Subcutaneous abdominal adipose tissue (tissue), 5 donors: Measurements from ENCODE around the gene KIAA0408.

Experiments used
- H3K27ac ChIP-seq: one replicate; pipeline ENCODE4 v1.7.0; 2013; ENCODE audit warnings: low read depth, mild to moderate bottlenecking, inconsistent platforms, low read length, moderate library complexity
- H3K27me3 ChIP-seq, 5 donors: one replicate each; pipeline ENCODE4 v1.7.0; 2013; ENCODE audit warnings: low read length in 5 of 5, inconsistent platforms in 1 of 5; ENCODE audit not compliant: control insufficient read depth in 5 of 5, insufficient read depth in 4 of 5
- H3K36me3 ChIP-seq, 5 donors: one replicate each; pipeline ENCODE4 v1.7.0; 2013; ENCODE audit warnings: low read length in 5 of 5; ENCODE audit not compliant: control insufficient read depth in 5 of 5, insufficient read depth in 5 of 5
- H3K4me1 ChIP-seq, 5 donors: one replicate each; pipeline ENCODE4 v1.7.0; 2013; ENCODE audit warnings: low read length in 5 of 5, mild to moderate bottlenecking in 3 of 5, moderate library complexity in 1 of 5; ENCODE audit not compliant: control insufficient read depth in 5 of 5, insufficient read depth in 5 of 5
- H3K4me3 ChIP-seq, 5 donors: one replicate each; pipeline ENCODE4 v1.7.0; 2013; ENCODE audit warnings: low read length in 5 of 5, low read depth in 1 of 5
- H3K9ac ChIP-seq, 5 donors: one replicate each; pipeline ENCODE4 v1.7.0; 2013; ENCODE audit warnings: low read length in 5 of 5, mild to moderate bottlenecking in 4 of 5, moderate library complexity in 3 of 5
- H3K9me3 ChIP-seq, 5 donors: one replicate each; pipeline ENCODE4 v1.7.0; 2013; ENCODE audit warnings: low read length in 5 of 5; ENCODE audit not compliant: control insufficient read depth in 5 of 5
- donor health status: healthy.
- donor health status: healthy.
- donor health status: healthy.
- donor health status: healthy.
- donor health status: healthy.

Gene KIAA0408

DNA sequence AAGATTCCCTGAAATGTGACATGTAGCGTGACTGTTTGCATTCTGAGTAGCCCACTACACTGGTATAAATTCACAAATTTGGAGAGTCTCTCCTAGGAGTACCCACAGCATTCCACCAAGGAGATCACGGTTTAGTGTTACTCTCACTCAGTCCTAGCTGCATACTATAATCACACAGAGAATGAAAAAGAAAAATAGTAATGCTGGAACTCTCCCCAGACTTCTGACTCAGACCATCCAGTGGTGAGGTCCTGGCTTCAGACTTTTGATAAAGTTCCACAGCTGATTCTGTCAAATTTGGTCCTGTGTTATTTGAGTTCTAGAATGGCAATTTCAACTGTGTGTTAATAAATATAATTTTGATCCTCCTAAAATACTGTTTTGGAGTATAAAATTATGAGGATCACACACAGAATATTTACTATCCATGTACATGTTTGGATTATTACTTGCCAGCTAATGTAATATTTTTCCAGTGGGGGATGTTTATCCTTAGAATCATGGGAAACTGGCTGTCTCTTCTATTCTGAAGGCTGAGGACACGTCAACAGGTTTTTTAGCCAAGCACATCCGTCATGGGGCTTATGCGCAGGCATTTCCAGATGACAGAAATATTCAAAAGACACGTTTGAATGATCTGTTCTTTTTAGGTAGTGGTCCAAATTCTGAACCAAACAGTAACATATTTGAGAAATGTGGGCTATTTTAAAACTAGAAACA lies 5.1 kb upstream of the KIAA0408 start:
- H3K27me3 ChIP-seq: no peaks in the 10 kb centered on the region
- H3K4me1 ChIP-seq: peaks cover 0 to 18% (median 4%) of the 10 kb centered on the region in 5 donors
- H3K9me3 ChIP-seq: no peaks in the 10 kb centered on the region
- peak overlapping the region; percentile 79 for H3K27ac ChIP-seq
- H3K36me3 ChIP-seq: no peaks in the 10 kb centered on the region
- H3K4me3 ChIP-seq: no peak overlapping the region
- peak overlapping the region in 1 of 5 donors; percentile 1 for H3K9ac ChIP-seq

DNA sequence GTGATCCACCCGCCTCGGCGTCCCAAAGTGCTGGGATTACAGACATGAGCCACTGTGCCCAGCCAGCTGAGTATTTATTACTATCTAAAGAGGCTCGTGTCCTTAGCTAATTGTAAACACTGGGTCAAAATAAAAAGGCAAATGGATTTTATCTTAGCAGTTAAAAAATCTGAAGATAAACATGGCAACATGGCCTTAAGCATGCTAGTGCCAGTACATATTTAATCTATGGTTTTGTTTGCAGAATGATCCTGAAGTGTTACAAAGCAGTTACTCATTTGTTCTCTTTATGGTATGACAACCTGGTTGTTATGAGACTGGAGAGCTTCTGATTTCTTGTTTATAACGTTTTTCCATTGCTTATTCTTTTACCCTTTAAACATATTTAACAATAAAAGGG lies 3.9 kb upstream of the KIAA0408 start:
- Histone ChIP-seq H3K4me1 (peaks cover 0 to 24% (median 10%) of the 10 kb centered on the region in 5 donors), H3K9ac (no peak overlapping the region), H3K27ac (peak overlapping the region; percentile 79), H3K9me3 (no peaks in the 10 kb centered on the region), H3K36me3 (no peaks in the 10 kb centered on the region), H3K4me3 (no peak overlapping the region), H3K27me3 (no peaks in the 10 kb centered on the region)

DNA sequence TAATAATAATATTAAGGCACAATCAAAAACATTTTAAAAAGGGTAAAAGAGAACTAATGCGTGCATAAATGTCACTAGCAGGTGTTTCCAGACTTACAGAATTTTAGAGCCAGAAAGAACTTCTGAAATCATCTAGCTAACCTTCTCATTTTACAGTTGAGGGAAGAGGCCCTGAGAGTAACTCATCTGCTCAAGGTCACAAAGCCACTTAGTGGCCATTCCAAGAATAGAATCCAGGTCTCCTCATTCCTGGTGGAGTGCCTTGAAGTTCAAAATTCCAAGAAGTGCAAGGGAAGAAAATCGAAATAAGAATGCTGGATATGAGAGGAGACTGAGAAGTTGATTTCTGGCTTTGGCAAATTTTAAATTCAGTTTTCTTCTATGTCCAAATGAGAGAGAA lies 3.2 kb upstream of the KIAA0408 start:
- Histone ChIP-seq H3K4me3 (no peak overlapping the region), H3K36me3 (no peaks in the 10 kb centered on the region), H3K27ac (no peak overlapping the region), H3K9ac (no peak overlapping the region), H3K27me3 (no peaks in the 10 kb centered on the region), H3K4me1 (peaks cover 0 to 30% (median 16%) of the 10 kb centered on the region in 5 donors), H3K9me3 (no peaks in the 10 kb centered on the region)

DNA sequence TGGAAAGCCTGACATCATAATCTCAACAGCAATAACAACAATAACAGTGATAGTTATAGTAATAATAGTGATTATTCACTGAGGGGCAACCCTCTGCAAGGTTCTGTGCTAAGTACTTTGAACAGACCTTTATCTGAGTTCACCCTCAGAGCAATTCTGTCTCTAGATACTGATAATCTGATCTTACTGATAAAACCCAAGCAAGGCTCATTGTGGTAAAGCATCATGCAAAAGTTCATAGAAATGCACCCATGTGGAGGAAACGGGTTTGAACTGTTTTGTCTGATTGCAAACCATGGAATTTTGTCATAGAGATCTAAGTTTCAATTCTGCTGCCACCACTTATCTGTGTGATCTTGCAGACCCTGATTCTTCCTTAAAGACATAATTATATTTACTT lies 1.3 kb upstream of the KIAA0408 start:
- H3K4me1 ChIP-seq: peaks cover 0 to 45% (median 28%) of the 10 kb centered on the region in 5 donors
- H3K27me3 ChIP-seq: no peaks in the 10 kb centered on the region
- no peaks in the 10 kb centered on the region for H3K36me3 ChIP-seq
- no peaks in the 10 kb centered on the region for H3K9me3 ChIP-seq
- no peak overlapping the region for H3K27ac ChIP-seq
- H3K9ac ChIP-seq: no peak overlapping the region
- H3K4me3 ChIP-seq: no peak overlapping the region

DNA sequence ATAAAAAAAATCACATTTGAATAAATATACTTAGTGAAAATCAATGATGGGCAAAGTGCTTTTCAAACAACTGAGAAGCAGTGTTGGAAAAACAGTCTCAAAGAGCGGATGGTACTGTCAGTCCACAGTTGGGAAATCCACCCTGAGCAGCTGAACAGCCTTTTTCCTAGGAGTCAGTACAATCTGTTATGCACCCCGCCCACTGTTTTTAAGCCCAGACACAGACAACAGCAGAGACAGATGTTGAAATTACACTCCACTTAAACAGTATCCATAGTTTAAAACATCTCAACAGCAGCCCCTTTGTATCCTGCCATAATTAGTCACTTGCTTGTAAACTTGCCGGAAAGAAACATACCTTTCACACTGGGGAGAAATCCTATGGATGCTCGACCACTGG lies 372 bp downstream of the KIAA0408 start:
- peak overlapping the region; percentile 54 to 86 (median 69) for H3K4me3 ChIP-seq
- peak overlapping the region; percentile 1 to 81 (median 47) for H3K9ac ChIP-seq
- H3K9me3 ChIP-seq: no peaks in the 10 kb centered on the region
- H3K4me1 ChIP-seq: peaks cover 0 to 55% (median 28%) of the 10 kb centered on the region in 5 donors
- no peaks in the 10 kb centered on the region for H3K36me3 ChIP-seq
- peak overlapping the region; percentile 90 for H3K27ac ChIP-seq
- H3K27me3 ChIP-seq: no peaks in the 10 kb centered on the region

DNA sequence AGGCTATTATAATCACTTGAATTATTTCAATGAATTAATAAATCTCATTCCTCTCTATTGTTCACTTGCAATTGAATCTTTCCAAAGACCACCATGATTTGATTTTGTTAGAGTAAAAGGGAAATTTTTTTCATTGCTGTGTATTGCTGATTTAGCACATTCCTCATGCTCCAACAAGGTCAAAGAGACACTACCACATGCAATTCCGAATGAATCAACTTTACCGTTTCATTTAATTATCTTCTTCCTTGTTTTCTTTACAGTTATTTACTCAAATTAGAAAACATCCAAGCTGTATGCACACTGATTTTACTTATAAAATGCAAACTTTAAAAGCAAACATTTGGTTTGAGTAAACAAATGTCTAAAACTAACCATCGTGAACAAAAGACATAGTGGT lies 967 bp downstream of the KIAA0408 start:
- H3K27ac ChIP-seq: peak overlapping the region; percentile 90
- peak overlapping the region in 2 of 5 donors; percentile 49 to 62 for H3K9ac ChIP-seq
- peak overlapping the region; percentile 54 to 86 (median 69) for H3K4me3 ChIP-seq

DNA sequence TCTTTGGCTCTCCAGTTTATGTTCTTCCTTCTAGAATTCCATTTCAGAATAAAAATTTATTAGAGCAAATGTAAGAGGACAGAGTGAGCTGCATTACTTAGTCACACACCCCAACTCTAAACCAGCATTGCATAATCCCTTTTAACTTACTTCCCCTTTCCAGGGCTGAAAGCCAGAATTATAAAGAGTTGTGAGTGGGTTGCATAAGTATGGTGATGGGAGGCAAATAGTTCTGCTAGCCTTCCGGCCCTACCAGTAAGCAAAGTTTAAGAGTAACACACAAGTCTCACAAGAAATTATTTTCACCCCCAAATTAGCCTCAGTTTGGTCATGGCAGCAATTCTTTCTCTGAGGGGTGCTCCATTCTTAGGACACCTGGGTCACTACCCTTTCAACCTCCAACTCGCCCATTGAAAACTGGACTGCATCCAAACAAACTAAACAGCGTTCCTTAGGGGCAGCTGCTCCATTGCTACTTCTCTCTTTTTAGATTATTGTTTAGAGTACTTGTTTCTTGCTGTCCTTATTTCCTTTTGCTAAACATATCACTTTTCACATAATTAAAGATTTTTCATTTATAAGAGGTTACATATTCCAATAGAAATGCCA lies 1.6 kb downstream of the KIAA0408 start:
- H3K4me1 ChIP-seq: peaks cover 0 to 67% (median 28%) of the 10 kb centered on the region in 5 donors
- peak overlapping the region; percentile 54 to 86 (median 69) for H3K4me3 ChIP-seq
- peak overlapping the region in 4 of 5 donors; percentile 8 to 71 (median 58) for H3K9ac ChIP-seq
- H3K9me3 ChIP-seq: no peaks in the 10 kb centered on the region
- H3K27me3 ChIP-seq: no peaks in the 10 kb centered on the region
- H3K27ac ChIP-seq: peak overlapping the region; percentile 90
- H3K36me3 ChIP-seq: no peaks in the 10 kb centered on the region

More for the DNA sequence above, 967 bp downstream of the KIAA0408 start:
- Histone ChIP-seq H3K36me3 (no peaks in the 10 kb centered on the region), H3K9me3 (no peaks in the 10 kb centered on the region), H3K27me3 (no peaks in the 10 kb centered on the region), H3K4me1 (peaks cover 0 to 61% (median 28%) of the 10 kb centered on the region in 5 donors)

DNA sequence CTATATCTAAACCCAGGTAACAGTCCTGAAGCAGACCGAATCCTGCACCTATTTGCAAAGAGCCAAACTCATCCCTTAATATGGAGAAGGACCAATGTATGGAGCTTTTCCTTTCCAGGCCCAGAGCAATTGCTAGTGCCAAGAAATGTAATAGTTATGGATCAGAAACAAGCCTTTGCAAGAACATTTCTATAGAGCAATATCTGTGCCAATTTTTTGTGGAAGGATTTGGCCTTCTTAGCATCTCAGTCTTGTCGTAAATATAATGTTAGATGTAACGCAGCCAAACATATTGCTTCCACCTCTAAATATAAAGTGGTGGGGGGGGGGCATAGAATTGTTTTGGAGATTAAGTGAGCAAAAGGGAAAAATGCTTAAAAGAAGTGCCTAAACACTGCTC lies 2.7 kb downstream of the KIAA0408 start:
- Histone ChIP-seq H3K4me3 (peak overlapping the region in 4 of 5 donors; percentile 42 to 83 (median 46)), H3K4me1 (peaks cover 0 to 69% (median 28%) of the 10 kb centered on the region in 5 donors), H3K27ac (peak overlapping the region; percentile 90)

DNA sequence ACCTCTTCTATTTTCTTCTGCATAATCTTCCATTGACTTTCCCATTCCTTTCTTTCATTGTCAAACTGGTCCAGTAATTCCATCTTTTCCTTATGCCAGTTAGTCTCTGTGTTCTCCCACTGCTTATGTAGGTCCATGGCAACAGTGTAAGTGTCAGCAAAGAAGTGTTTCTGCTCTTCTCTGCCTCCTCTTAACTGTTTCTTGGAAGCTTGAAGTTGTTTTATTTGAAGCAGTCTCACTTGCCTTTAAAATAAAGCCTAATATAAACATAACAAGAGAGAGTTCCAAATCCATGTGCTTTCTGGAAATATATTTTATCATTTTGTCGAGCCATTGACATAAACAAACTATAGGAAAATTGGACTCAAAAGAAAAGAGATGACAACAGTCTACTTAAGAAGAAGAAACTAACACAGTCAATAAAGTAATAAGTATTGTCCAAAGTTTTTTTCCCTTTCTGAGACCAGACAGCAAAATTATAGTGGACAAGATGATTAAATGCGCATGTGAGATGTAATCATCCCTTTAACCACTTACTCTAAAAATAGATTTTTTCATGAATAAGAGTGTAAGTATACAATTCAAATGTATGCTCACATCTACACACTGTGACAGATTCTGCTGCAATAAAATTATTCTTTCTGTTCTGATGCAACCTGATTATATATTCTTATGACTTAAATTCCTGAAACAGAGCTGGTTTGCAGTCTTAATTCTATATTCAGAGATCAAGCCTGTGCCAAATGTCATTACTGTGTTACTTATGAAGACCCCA lies 5.2 kb downstream of the KIAA0408 start:
- H3K27ac ChIP-seq: peak overlapping the region; percentile 90
- H3K9ac ChIP-seq: peak overlapping the region in 1 of 5 donors; percentile 49
- H3K4me1 ChIP-seq: peaks cover 0 to 59% (median 28%) of the 10 kb centered on the region in 5 donors
- H3K36me3 ChIP-seq: peaks cover 0 to 12% (median 3%) of the 10 kb centered on the region in 5 donors
- H3K27me3 ChIP-seq: no peaks in the 10 kb centered on the region
- H3K9me3 ChIP-seq: no peaks in the 10 kb centered on the region
- H3K4me3 ChIP-seq: peak overlapping the region in 1 of 5 donors; percentile 6

More for the DNA sequence above, 2.7 kb downstream of the KIAA0408 start:
- H3K27me3 ChIP-seq: no peaks in the 10 kb centered on the region
- peak overlapping the region in 3 of 5 donors; percentile 49 to 67 (median 51) for H3K9ac ChIP-seq
- H3K36me3 ChIP-seq: no peaks in the 10 kb centered on the region
- H3K9me3 ChIP-seq: no peaks in the 10 kb centered on the region
